Mammary epithelial cell (primary cell): ENCODE results near the gene FGFR1OP2.

Experiments
- EZH2 ChIP-seq: IDR thresholded peaks from 2 replicates; pipeline ENCODE4 v1.6.1; 2012; ENCODE audit warnings: low read length, inconsistent platforms, borderline replicate concordance
- TF ChIP-seq, protein P1 (sequence below), 2 donors: IDR thresholded peaks in 1 of 2; conservative IDR thresholded peaks in 1 of 2; 2 replicates each; pipeline ENCODE4 v1.5.1; 2011 to 2012; ENCODE audit warnings: inconsistent platforms in 2 of 2, low read length in 2 of 2, mild to moderate bottlenecking in 2 of 2, control low read depth in 1 of 2, low read depth in 1 of 2; ENCODE audit not compliant: insufficient read depth in 1 of 2; ENCODE audit errors: extremely low read depth in 1 of 2

DNA sequence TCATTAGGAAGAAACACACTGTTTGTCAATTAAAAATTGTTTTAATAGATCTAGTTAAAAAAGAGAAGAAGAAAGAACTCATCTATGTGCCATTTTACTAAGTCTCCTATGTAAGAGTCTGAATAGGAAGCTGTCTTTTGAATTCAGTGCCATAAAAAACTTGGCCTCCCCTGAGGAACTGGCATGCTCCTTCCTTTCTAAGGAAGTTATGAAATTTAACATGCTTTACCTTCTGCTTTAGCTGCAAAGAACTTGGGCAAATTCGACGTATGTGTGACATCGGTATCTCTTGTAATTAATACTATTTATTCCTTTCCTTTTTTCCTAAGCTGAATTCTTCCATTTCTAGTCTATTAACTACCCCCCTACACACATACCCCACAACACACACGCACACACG lies 63.4 kb downstream of the FGFR1OP2 start:
- TF ChIP-seq, protein P1, sequence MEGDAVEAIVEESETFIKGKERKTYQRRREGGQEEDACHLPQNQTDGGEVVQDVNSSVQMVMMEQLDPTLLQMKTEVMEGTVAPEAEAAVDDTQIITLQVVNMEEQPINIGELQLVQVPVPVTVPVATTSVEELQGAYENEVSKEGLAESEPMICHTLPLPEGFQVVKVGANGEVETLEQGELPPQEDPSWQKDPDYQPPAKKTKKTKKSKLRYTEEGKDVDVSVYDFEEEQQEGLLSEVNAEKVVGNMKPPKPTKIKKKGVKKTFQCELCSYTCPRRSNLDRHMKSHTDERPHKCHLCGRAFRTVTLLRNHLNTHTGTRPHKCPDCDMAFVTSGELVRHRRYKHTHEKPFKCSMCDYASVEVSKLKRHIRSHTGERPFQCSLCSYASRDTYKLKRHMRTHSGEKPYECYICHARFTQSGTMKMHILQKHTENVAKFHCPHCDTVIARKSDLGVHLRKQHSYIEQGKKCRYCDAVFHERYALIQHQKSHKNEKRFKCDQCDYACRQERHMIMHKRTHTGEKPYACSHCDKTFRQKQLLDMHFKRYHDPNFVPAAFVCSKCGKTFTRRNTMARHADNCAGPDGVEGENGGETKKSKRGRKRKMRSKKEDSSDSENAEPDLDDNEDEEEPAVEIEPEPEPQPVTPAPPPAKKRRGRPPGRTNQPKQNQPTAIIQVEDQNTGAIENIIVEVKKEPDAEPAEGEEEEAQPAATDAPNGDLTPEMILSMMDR (conservative IDR thresholded peaks at IDR 0.05 in 1 of 2, IDR thresholded peaks at IDR 0.05 in 1 of 2; ENCODE audit: extremely low read depth in 1 of 2, insufficient read depth in 1 of 2, low read depth in 1 of 2, low read length in 2 of 2) = no peak
- no peak for TF ChIP-seq EZH2
